Stimulated activated CD8-positive, alpha-beta memory T cell treated with anti-CD3 and anti-CD28 coated beads, Interleukin-15, amount 100 ng/mL, for 1 hour (primary cell): Measurements from ENCODE around the gene PRR18.
A peak's percentile ranks its signal among the peaks of the same experiment; 100 is the strongest.
"Not testable (repeated sequence)": the region's sequence is repeated elsewhere in the genome, so short reads cannot be mapped to it uniquely, and the experiment has no call there.

Experiments
- DNase-seq: peaks from one replicate; pipeline ENCODE4 v3.0.0-alpha.2; 2020; ENCODE audit warnings: low read depth

The PRR18 gene

GRCh38 chr6:166308033-166308768, at the start of gene PRR18:
Gene PRR18 (minus strand): TSS chr6:166308392. CDS start chr6:166308142, 250 bp downstream.
- no peak for DNase-seq

DNA sequence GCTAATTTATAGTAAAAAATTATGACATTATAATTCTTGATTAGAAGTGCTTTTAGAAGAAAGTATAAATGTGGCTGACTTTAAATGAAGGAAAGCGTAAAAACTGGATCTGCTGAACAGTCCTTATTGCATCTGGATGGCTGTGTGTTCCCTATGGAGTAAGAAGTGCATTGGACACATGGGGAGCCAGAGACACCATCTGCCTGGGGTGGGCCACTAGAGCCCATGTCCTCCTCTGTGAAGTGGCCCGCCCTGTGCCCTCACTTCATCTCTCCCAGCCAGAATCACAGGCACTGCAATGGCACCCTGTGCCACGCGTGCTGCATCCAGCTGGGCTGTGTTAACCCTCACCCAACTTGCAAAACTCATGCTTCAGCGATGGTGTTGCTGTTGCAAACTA, 47.4 kb upstream of the PRR18 start:
- no peak for DNase-seq

DNA sequence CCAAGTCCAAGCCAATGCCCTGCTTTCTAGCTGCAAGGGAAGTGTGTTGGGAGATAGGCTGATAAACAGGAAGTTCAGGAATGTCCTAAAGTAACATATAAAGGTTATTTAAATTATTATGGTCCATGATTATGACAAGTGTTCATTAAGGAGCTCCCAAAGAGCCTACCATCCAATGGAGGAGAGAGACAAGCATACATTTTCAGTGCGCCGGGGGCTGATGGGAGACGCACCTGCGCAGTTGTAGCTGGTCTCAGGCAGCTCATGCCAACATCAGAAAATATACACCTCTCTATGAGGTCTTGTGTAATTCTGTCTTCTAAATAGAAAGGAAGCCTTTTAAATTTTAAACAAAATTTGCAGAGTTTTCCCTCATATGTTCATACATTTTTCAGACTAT, 46.8 kb upstream of the PRR18 start:
- no peak for DNase-seq

- DNase-seq = no peak
Measured at GRCh38 chr6:166354143-166354542, 46.0 kb upstream of the PRR18 start.

DNA sequence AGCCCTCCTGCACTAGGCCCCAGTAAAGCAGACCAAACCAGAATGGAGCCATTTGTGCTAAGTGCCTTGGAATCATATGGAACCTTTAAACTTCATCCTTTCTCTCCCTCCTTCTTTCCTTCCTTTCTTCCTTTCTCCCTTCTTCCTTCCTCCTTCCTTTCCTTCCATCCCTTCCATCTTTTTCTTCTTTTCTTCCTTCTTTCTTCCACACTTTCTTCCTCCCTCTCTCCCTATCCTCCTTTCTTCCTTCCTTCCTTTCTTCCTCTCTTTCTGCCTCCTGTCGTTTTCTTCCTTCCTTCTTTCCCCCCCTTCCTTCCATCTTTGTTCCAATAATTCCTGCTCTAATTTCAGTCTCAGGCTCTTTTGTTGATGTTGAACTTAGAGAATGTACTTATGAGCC, 45.3 kb upstream of the PRR18 start:
- no peak for DNase-seq

- DNase-seq = no peak
Measured at GRCh38 chr6:166352923-166353322, 44.7 kb upstream of the PRR18 start.

GRCh38 chr6:166351715-166352285, 43.6 kb upstream of the PRR18 start:
- no peak for DNase-seq

DNA sequence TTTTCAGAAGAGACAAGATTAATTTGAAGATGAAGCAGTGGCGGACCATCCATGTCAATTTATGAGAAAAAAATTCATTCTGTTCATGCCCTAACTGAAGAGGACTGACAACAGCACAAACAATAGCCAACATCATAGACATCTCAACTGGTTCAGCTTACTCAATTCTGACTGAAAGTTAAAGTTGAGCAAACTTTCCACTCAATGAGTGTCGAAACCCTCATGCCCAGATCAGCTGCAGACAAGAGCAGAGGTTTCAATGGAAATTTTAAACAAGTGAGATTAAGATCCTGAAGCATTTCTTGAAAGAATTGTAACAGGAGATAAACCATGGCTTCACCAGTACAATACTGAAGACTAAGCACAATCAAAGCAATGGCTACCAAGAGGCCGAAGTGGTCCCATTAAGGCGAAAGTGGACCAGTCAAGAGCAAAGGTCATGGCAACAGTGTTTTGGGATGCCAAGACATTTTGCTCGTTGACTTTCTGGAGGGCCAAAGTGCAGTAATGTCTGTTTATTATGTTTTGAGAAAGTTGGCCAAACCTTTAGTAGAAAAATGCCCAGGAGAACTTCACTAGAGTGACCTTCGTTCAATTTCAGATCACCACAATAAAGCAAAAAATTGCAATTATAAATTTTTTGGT, 40.2 kb upstream of the PRR18 start:
- no peak for DNase-seq

- DNase-seq = no peak
Measured at GRCh38 chr6:166346965-166347364, 38.8 kb upstream of the PRR18 start.

GRCh38 chr6:166346449-166346848, 38.3 kb upstream of the PRR18 start:
- no peak for DNase-seq

GRCh38 chr6:166345672-166346071, 37.5 kb upstream of the PRR18 start:
- not testable (repeated sequence) for DNase-seq

DNA sequence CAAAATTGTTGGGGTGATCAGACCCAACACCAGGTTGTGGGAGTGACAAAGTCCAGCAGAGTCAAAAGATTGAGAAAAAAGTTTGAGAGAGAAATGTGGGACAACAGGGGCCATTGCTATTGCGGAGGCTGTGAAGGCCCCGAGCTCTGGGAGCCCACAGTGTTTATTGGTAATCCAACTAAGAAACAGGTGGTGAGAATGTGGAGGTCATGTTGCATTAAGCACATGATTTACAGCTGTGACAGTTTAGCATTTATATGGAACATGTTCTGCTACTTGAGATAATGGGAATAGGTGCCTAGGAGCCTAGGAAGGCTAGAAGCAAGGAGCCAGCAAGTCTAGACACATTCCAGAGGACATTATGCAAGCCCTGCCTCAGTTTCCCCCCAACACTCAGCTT, 36.7 kb upstream of the PRR18 start:
- DNase-seq = not testable (repeated sequence)

DNA sequence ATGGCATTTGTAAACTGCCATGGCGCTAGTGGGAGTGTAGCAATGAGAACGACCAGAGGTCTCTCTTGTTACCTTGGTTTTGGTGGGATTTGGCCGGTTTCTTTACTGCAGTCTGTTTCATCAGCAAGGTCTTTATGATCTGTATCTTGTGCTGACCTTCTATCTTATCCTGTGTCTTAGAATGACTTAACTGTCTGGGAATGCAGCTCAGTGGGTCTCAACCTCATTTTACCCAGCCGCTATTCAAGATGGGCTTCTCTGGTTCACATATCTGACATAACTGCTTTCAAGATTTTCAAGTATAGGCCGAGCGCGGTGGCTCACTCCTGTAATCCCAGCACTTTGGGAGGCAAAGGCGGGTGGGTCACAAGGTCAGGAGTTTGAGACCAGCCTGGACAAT, 36.0 kb upstream of the PRR18 start:
- no peak for DNase-seq

- no peak for DNase-seq
Measured at GRCh38 chr6:166343150-166343487, 34.9 kb upstream of the PRR18 start.

GRCh38 chr6:166342349-166343149, 34.4 kb upstream of the PRR18 start, which contains the start of gene SFT2D1:
Gene SFT2D1 (minus strand): TSS chr6:166342545. CDS start chr6:166342481, 64 bp downstream.
- peak; percentile 50 for DNase-seq

DNA sequence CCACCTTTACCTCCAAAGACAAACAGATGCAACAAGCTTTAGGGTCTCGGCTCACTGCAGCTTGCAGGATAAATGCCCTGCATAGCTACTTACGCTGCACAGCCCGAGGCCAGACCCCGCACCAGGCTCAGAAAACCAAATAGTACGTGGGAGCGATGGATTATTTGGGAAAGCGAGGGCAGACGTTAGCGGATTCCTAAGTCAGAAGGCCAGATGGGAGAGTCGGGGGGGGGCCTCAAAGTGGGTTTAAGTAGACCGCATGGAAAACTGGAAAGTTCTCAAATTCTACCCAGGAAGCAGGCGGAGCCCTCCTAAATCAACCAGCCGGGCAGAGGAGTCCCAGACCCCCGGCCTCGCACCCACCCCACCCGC, 33.8 kb upstream of the PRR18 start:
- DNase-seq = no peak

DNA sequence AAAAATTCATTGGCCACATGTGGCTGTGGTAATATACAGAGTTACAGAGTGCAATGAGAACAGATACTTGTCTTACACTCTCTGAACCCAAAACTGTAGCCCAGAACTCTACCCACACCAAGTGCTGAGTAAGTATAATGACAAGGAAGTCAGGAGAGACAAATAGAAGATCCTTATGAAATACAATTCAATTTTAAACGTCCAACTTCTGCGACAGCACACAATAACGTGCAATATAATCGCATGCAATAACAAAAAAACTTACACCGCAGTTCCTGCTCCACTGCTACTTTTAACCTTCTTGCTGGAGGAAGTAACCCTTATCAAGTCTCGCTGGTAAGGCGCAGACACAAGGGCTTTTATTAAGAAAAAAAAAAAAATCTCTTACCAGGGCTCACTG, 33.3 kb upstream of the PRR18 start:
- no peak for DNase-seq

- DNase-seq = no peak
Measured at GRCh38 chr6:166338854-166339253, 30.7 kb upstream of the PRR18 start.

DNA sequence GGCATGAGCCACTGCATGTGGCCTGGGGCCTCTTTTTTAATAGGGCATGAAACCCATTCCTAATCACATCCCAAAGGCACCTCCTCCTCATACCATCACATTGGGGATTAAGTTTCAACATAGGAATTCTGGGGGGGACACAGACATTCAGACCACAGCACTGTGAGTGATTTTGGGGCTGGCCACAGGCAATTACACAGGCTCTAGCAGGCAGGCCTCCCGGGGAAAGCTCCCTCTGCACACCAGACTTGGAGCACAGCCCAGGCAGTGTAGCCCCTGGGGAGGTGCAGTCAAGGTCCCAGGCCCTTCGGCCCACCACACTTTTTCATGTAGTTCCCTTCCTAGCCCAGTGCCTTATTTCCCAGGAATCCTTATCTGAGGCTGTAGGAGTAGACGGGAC, 28.7 kb upstream of the PRR18 start:
- no peak for DNase-seq

GRCh38 chr6:166335378-166336302, 27.4 kb upstream of the PRR18 start:
- no peak for DNase-seq

GRCh38 chr6:166334878-166335277, 26.7 kb upstream of the PRR18 start:
- DNase-seq = no peak
